Epithelial cell of proximal tubule (primary cell): ENCODE results near the gene CDC123. TPM values are rescaled to one million over a fixed set of nuclear protein-coding genes. Genes with fewer than 3 reads are reported as not detected.

ENCODE experiments used
- DNase-seq: peaks from one replicate; pipeline ENCODE4 v3.0.0-alpha.2; 2011; ENCODE audit warnings: low read depth
- H3K4me3 ChIP-seq: 2 replicates; pipeline ENCODE4 v1.5.1; 2011; ENCODE audit warnings: low read depth, mild to moderate bottlenecking, low read length
- CTCF ChIP-seq: conservative IDR thresholded peaks from 2 replicates; pipeline ENCODE4 v1.5.1; 2012; ENCODE audit warnings: low read depth, mild to moderate bottlenecking, low read length
- total RNA-seq: library from RNA; depleted of rRNA; stranded (reverse); fragments of >200 nt; gene quantifications from 2 replicates; pipeline ENCODE4 v1.2.3, GENCODE V29; 2015

Gene CDC123
- total RNA-seq, 1 donor from 2014 or later: 96.5 TPM

GRCh38 chr10:12180221-12180974, 15.6 kb upstream of the CDC123 start:
- no peak overlapping the region for H3K4me3 ChIP-seq
- no peak for DNase-seq
- TF ChIP-seq CTCF: no peak

- DNase-seq: no peak
- TF ChIP-seq CTCF: no peak
- H3K4me3 ChIP-seq: no peak overlapping the region
Measured at GRCh38 chr10:12181065-12181775, 14.8 kb upstream of the CDC123 start.

GRCh38 chr10:12184165-12184564, 11.8 kb upstream of the CDC123 start:
- no peak for TF ChIP-seq CTCF
- no peak for DNase-seq
- H3K4me3 ChIP-seq: no peak overlapping the region

- DNase-seq: no peak
- TF ChIP-seq CTCF: no peak
- H3K4me3 ChIP-seq: no peak overlapping the region
Measured at GRCh38 chr10:12186323-12186722, 9.7 kb upstream of the CDC123 start.

- H3K4me3 ChIP-seq: no peak overlapping the region
- no peak for TF ChIP-seq CTCF
- DNase-seq: no peak
Measured at GRCh38 chr10:12187321-12187905, 8.6 kb upstream of the CDC123 start.

GRCh38 chr10:12188656-12189055, 7.3 kb upstream of the CDC123 start:
- H3K4me3 ChIP-seq: no peak overlapping the region
- DNase-seq: no peak
- no peak for TF ChIP-seq CTCF

GRCh38 chr10:12189426-12189825, 6.6 kb upstream of the CDC123 start:
- DNase-seq: no peak
- no peak overlapping the region for H3K4me3 ChIP-seq
- TF ChIP-seq CTCF: no peak
